Loucy (cell line): ENCODE measurements around the gene JAM3.

Source experiments
- EZH2phosphoT487 ChIP-seq: fragments of 200-600 bp; IDR thresholded peaks from 2 replicates; pipeline ENCODE4 v1.6.1; 2018; ENCODE audit warnings: antibody characterized with exemption, mild to moderate bottlenecking, moderate library complexity, borderline replicate concordance
- TF ChIP-seq, protein P1 (sequence below): fragments of 200-600 bp; sonication (generic); conservative IDR thresholded peaks from 2 replicates; pipeline ENCODE4 v1.5.1; 2014; ENCODE audit warnings: mild to moderate bottlenecking, antibody characterized with exemption, low read length

DNA sequence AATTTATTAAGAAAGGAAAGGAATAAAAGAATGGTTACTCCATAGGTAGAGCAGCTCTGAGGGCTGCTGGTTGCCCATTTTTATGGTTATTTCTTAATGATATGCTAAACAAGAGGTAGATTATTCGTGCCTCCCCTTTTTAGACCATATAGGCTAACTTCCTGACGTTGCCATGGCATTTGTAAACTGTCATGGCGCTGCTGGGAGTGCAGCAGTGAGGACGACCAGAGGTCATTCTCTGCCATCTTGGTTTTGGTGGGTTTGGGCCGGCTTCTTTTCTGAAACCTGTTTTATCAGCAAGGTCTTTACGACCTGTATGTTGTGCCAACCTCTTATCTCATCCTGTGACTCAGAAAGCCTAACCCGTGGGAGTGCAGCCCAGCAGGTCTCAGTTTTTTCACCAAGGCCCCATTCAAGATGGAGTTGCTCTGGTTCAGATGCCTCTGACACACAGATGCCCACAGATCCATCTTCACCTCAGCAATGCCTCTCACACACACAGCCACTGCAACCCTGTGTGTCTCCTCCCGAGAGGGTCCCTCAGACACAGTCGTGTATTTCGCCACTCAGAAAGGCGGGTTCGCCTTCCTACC is 16.4 kb upstream of the JAM3 start:
- TF ChIP-seq, protein P1, sequence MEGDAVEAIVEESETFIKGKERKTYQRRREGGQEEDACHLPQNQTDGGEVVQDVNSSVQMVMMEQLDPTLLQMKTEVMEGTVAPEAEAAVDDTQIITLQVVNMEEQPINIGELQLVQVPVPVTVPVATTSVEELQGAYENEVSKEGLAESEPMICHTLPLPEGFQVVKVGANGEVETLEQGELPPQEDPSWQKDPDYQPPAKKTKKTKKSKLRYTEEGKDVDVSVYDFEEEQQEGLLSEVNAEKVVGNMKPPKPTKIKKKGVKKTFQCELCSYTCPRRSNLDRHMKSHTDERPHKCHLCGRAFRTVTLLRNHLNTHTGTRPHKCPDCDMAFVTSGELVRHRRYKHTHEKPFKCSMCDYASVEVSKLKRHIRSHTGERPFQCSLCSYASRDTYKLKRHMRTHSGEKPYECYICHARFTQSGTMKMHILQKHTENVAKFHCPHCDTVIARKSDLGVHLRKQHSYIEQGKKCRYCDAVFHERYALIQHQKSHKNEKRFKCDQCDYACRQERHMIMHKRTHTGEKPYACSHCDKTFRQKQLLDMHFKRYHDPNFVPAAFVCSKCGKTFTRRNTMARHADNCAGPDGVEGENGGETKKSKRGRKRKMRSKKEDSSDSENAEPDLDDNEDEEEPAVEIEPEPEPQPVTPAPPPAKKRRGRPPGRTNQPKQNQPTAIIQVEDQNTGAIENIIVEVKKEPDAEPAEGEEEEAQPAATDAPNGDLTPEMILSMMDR: no peak
- TF ChIP-seq EZH2phosphoT487: no peak
